Osteoblast (primary cell): ENCODE data around the gene ZNF217. TPM values are rescaled to one million over a fixed set of nuclear protein-coding genes. Genes with fewer than 3 reads are reported as not detected.
"Not testable (repeated sequence)": the region's sequence is repeated elsewhere in the genome, so short reads cannot be mapped to it uniquely, and the experiment has no call there.

Experiments
- DNase-seq: peaks from one replicate; pipeline ENCODE4 v3.0.0; 2011; ENCODE audit warnings: low spot score, mixed read lengths; ENCODE audit not compliant: insufficient read length; ENCODE audit errors: missing footprints
- H2AFZ ChIP-seq: 2 replicates; pipeline ENCODE4 v1.6.0; 2011; ENCODE audit warnings: mild to moderate bottlenecking, low read length
- H3K27ac ChIP-seq: 2 replicates; pipeline ENCODE4 v1.5.1; 2011; ENCODE audit warnings: mild to moderate bottlenecking, low read depth, low read length, moderate library complexity
- H3K27me3 ChIP-seq: 2 replicates; pipeline ENCODE4 v1.6.0; 2012; ENCODE audit warnings: mild to moderate bottlenecking, control low read depth, inconsistent platforms, low read length, moderate library complexity; ENCODE audit not compliant: insufficient read depth
- H3K36me3 ChIP-seq: 2 replicates; pipeline ENCODE4 v1.5.1; 2011; ENCODE audit warnings: mild to moderate bottlenecking, low read length, control low read depth, moderate library complexity; ENCODE audit not compliant: insufficient read depth
- H3K4me1 ChIP-seq: 2 replicates; pipeline ENCODE4 v1.5.1; 2011; ENCODE audit warnings: mild to moderate bottlenecking, low read length, control low read depth, moderate library complexity; ENCODE audit not compliant: insufficient read depth
- H3K4me2 ChIP-seq: 2 replicates; pipeline ENCODE4 v1.6.0; 2011; ENCODE audit warnings: mild to moderate bottlenecking, low read length; ENCODE audit not compliant: insufficient read depth
- H3K4me3 ChIP-seq: fragments of 200-600 bp; sonication (generic); 3 replicates; pipeline ENCODE4 v1.5.1; 2012; ENCODE audit warnings: mild to moderate bottlenecking, low read length, inconsistent platforms; ENCODE audit not compliant: insufficient read depth
- H3K79me2 ChIP-seq: 2 replicates; pipeline ENCODE4 v1.6.0; 2012; ENCODE audit warnings: mild to moderate bottlenecking, low read length, control low read depth, inconsistent platforms; ENCODE audit not compliant: insufficient read depth
- H3K9me3 ChIP-seq: 2 replicates; pipeline ENCODE4 v1.5.1; 2011; ENCODE audit warnings: low read depth, low read length, control low read depth
- H4K20me1 ChIP-seq: 2 replicates; pipeline ENCODE4 v1.6.0; 2012; ENCODE audit warnings: mild to moderate bottlenecking, low read length, control low read depth; ENCODE audit not compliant: insufficient read depth
- total RNA-seq: library from RNA; depleted of rRNA; stranded (reverse); fragments of >200 nt; gene quantifications from 2 replicates; pipeline ENCODE4 v1.2.3, GENCODE V29; 2012
- TF ChIP-seq, protein P1 (sequence below): IDR thresholded peaks from 2 replicates; pipeline ENCODE4 v1.5.1; 2011; ENCODE audit warnings: mild to moderate bottlenecking, low read depth, low read length, moderate library complexity; ENCODE audit errors: extremely low read depth

Gene ZNF217
- total RNA-seq, 1 donor, result 26.4 TPM

DNA sequence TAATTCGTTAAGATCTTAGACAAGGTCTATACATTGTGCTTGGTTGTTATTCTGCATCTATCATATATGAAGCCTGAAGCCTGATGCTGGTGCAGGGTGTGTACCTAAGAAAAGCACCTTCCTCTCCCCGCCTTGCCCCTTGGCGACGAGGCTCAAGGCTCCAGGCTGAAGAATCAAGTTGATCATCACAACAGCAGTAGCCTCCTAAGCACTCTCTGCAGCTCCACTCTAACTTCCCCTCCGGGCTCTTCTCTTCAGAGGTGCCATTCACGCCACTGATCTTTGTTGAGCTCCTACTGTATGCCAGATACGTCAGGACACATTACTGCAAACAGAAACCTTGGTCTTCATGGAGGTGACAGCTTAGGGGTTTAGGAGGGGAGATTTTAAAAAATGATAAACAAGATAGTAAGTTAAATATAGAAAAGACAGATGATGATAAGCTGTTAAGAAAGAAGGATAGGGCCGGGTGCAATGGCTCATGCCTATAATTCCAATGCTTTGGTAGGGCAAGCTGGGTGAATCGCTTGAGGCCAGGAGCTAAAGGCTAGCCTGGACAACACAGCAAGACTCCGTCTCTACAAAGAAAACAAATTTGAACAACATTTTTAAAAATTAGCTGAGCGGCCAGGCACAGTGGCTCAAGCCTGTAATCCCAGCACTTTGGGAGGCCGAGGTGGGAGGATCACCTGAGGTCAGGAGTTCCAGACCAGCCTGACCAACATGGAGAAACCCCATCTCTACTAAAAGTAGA lies 38.4 kb upstream of the ZNF217 start:
- no peak overlapping the region for H2AFZ ChIP-seq
- TF ChIP-seq, protein P1, sequence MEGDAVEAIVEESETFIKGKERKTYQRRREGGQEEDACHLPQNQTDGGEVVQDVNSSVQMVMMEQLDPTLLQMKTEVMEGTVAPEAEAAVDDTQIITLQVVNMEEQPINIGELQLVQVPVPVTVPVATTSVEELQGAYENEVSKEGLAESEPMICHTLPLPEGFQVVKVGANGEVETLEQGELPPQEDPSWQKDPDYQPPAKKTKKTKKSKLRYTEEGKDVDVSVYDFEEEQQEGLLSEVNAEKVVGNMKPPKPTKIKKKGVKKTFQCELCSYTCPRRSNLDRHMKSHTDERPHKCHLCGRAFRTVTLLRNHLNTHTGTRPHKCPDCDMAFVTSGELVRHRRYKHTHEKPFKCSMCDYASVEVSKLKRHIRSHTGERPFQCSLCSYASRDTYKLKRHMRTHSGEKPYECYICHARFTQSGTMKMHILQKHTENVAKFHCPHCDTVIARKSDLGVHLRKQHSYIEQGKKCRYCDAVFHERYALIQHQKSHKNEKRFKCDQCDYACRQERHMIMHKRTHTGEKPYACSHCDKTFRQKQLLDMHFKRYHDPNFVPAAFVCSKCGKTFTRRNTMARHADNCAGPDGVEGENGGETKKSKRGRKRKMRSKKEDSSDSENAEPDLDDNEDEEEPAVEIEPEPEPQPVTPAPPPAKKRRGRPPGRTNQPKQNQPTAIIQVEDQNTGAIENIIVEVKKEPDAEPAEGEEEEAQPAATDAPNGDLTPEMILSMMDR, result no peak
- no peak overlapping the region for H3K4me2 ChIP-seq

GRCh38 chr20:53629436-53629835 lies 35.8 kb upstream of the ZNF217 start:
- H3K79me2 ChIP-seq, result no peaks in the 10 kb centered on the region
- no peak overlapping the region for H3K4me3 ChIP-seq
- no peak overlapping the region for H2AFZ ChIP-seq
- no peak overlapping the region for H3K27ac ChIP-seq
- H3K9me3 ChIP-seq, result no peaks in the 10 kb centered on the region
- no peaks in the 10 kb centered on the region for H4K20me1 ChIP-seq
- DNase-seq, result no peak
- TF ChIP-seq, protein P1, result no peak
- H3K27me3 ChIP-seq, result no peaks in the 10 kb centered on the region
- no peaks in the 10 kb centered on the region for H3K4me1 ChIP-seq
- H3K36me3 ChIP-seq, result no peaks in the 10 kb centered on the region
- H3K4me2 ChIP-seq, result no peak overlapping the region

More for the DNA sequence above, 38.4 kb upstream of the ZNF217 start:
- no peaks in the 10 kb centered on the region for H3K79me2 ChIP-seq
- H3K36me3 ChIP-seq, result no peaks in the 10 kb centered on the region
- H3K27ac ChIP-seq, result no peak overlapping the region
- no peaks in the 10 kb centered on the region for H3K9me3 ChIP-seq
- H4K20me1 ChIP-seq, result no peaks in the 10 kb centered on the region
- no peak for DNase-seq
- no peaks in the 10 kb centered on the region for H3K4me1 ChIP-seq
- H3K4me3 ChIP-seq, result no peak overlapping the region
- no peaks in the 10 kb centered on the region for H3K27me3 ChIP-seq

DNA sequence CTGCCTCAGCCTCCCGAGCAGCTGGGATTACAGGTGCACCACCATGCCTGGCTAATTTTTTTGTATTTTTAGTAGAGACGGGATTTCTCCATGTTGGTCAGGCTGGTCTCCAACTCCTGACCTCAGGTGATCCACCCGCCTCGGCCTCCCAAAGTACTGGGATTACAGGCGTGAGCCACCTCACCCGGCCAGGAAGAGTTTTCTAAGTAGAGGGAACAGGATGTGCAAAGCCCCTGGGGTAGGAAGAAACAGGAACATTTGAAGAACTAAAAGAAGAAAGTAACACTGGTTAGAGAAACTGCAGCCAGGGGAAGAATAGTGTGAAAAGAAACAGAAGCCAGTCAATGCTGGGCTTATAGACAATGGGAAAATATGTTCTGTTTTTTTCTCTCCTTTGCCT lies 35.1 kb upstream of the ZNF217 start:
- not testable (repeated sequence) for H3K27ac ChIP-seq, H3K27me3 ChIP-seq, H3K36me3 ChIP-seq, DNase-seq, H4K20me1 ChIP-seq, H2AFZ ChIP-seq, H3K4me3 ChIP-seq, H3K79me2 ChIP-seq, H3K9me3 ChIP-seq, H3K4me1 ChIP-seq, H3K4me2 ChIP-seq

GRCh38 chr20:53628076-53628475 lies 34.4 kb upstream of the ZNF217 start:
- TF ChIP-seq, protein P1, result no peak

DNA sequence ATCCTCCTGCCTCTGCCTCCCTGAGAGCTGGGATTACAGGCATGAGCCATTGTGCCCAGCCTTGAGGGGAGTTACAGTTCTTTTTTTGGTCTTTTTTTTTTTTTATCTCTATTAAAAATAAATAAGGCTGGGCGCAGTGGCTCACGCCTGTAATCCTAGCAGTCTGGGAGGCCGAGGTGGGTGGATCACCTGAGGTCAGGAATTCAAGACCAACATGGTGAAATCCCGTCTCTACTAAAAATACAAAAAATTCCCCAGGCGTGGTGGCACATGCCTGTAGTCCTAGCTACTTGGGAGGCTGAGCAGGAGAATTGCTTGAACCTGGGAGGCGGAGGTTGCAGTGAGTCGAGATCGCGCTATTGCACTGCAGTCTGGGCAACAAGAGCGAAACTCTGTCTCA lies 33.4 kb upstream of the ZNF217 start:
- H2AFZ ChIP-seq, H4K20me1 ChIP-seq, H3K4me2 ChIP-seq, DNase-seq, H3K9me3 ChIP-seq, H3K4me3 ChIP-seq, H3K27ac ChIP-seq, H3K36me3 ChIP-seq, H3K27me3 ChIP-seq, H3K79me2 ChIP-seq: not testable (repeated sequence)
- H3K4me1 ChIP-seq, result peaks cover 23% of the 10 kb centered on the region

More at GRCh38 chr20:53628076-53628475, 34.4 kb upstream of the ZNF217 start:
- no peaks in the 10 kb centered on the region for H3K9me3 ChIP-seq
- H3K36me3 ChIP-seq, result no peaks in the 10 kb centered on the region
- H3K4me1 ChIP-seq, result peaks cover 12% of the 10 kb centered on the region
- no peak overlapping the region for H3K27ac ChIP-seq
- no peak overlapping the region for H3K4me3 ChIP-seq
- H2AFZ ChIP-seq, result no peak overlapping the region
- no peak overlapping the region for H3K4me2 ChIP-seq
- H4K20me1 ChIP-seq, result no peaks in the 10 kb centered on the region
- H3K79me2 ChIP-seq, result no peaks in the 10 kb centered on the region
- DNase-seq, result no peak
- H3K27me3 ChIP-seq, result no peaks in the 10 kb centered on the region
